Lung (tissue), 12 donors: ENCODE measurements around the gene FDXR. TPM values are rescaled to one million over a fixed set of nuclear protein-coding genes. Genes with fewer than 3 reads are reported as not detected.
A peak's percentile ranks its signal among the peaks of the same experiment; 100 is the strongest.

ENCODE experiments used
- ATAC-seq: fragments of 200-7000 bp; cut with Tn5 transposase; one replicate; pipeline ENCODE4 v1.9.1; 2020; ENCODE audit warnings: moderate number of reproducible peaks; ENCODE audit not compliant: insufficient read depth, low FRiP score
- DNase-seq, 3 donors: peaks; one replicate each; pipeline ENCODE4 v3.0.0-alpha.2; 2013 to 2017
- H3K27ac ChIP-seq, 2 donors: one replicate each; pipeline ENCODE4 v1.5.1; 2013; ENCODE audit warnings: mild to moderate bottlenecking in 2 of 2, moderate library complexity in 2 of 2, control low read depth in 1 of 2, inconsistent platforms in 1 of 2, low read depth in 1 of 2, low read length in 1 of 2
- H3K27me3 ChIP-seq, 3 donors: one replicate each; pipeline ENCODE4 v1.5.1; 2013; ENCODE audit warnings: low read length in 2 of 3; ENCODE audit not compliant: control insufficient read depth in 3 of 3, insufficient read depth in 3 of 3
- H3K36me3 ChIP-seq, 4 donors: one replicate each; pipeline ENCODE4 v1.5.1; 2013; ENCODE audit warnings: low read length in 4 of 4, mild to moderate bottlenecking in 1 of 4, moderate library complexity in 1 of 4; ENCODE audit not compliant: control insufficient read depth in 4 of 4, insufficient read depth in 4 of 4
- H3K4me1 ChIP-seq, 5 donors: one replicate each; pipeline ENCODE4 v1.5.1; 2013; ENCODE audit warnings: low read length in 5 of 5, mild to moderate bottlenecking in 2 of 5, moderate library complexity in 1 of 5; ENCODE audit not compliant: control insufficient read depth in 5 of 5, insufficient read depth in 5 of 5
- H3K4me3 ChIP-seq: one replicate; pipeline ENCODE4 v1.5.1; 2013; ENCODE audit warnings: mild to moderate bottlenecking, control low read depth, moderate library complexity
- H3K9ac ChIP-seq, 2 donors: one replicate each; pipeline ENCODE4 v1.5.1; 2013; ENCODE audit warnings: low read length in 2 of 2, control low read depth in 1 of 2; ENCODE audit not compliant: insufficient read depth in 1 of 2
- H3K9me3 ChIP-seq, 4 donors: one replicate each; pipeline ENCODE4 v1.5.1; 2013; ENCODE audit warnings: low read length in 3 of 4, mild to moderate bottlenecking in 1 of 4, moderate library complexity in 1 of 4; ENCODE audit not compliant: control insufficient read depth in 4 of 4, insufficient read depth in 3 of 4
- CTCF ChIP-seq: IDR thresholded peaks from 2 replicates; pipeline ENCODE4 v1.5.1; 2012; ENCODE audit warnings: mild to moderate bottlenecking; ENCODE audit errors: control extremely low read depth, extremely low read depth
- WGBS, 2 donors: extraction: QIAGEN DNeasy Blood & Tissue Kit; methylation state at CpG; one replicate each; pipeline ENCODE4 v1.1.7; 2013; 5-methylcytosine and 5-hydroxymethylcytosine counted together
- polyA plus RNA-seq, 2 donors: library from polyadenylated mRNA; stranded (reverse); fragments of 200-250 nt; gene quantifications; one replicate each; pipeline ENCODE4 v1.2.1, GENCODE V29; 2013
- total RNA-seq, 2 donors: library from RNA; depleted of rRNA in 1 of 2; stranded (reverse); fragments of >200 nt in 1 of 2; gene quantifications; one replicate each; pipeline ENCODE4 v1.2.1, GENCODE V29; 2014 to 2021
- donor health status: control.
- donor health status: control.
- donor health status: Bipolar disorder and iron deficiency.
- donor health status: healthy.
- donor health status: DM: yes; HTN: yes; CAD: no.

The FDXR gene
- total and polyA plus RNA-seq, 4 donors: 7.8 to 17.5 (median 10.7) TPM

GRCh38 chr17:74825952-74826719, 46.7 kb downstream of the FDXR start:
- DNase-seq: no peak
- H3K36me3 ChIP-seq: peaks cover 0 to 23% (median 0%) of the 10 kb centered on the region in 4 donors

DNA sequence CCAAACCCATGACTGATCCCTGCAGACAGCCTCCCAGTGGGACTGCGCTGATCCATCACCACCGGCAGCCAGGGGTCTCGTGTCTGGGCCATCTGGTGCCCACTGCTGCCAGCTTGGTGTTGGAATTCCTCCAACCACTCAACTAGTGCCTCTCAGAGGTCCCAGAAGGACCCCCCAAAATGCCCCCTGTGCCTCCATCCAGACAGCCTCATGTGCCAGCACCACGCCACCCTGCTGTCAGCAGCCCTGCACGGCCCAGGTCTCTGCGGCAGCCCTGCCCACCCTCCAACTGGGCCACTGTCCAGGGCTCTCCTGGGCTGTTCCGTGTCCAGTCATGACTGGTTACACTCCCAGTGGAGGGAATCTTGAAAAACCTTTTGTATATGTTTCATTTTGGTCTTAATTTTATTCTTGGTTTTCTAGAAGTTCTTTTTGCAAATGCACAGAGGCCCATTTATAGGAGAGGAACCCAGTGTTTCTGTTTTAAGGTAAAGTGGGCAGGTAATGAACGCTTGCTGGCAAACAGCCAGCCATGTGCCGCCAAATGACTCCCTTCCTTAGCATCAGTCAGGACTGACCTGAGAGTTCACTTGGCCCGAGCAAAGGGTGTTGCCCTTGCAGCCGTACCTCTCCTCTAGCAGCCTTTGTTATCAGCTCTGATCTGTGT, 47.7 kb downstream of the FDXR start:
- H3K36me3 ChIP-seq: peaks cover 0 to 23% (median under 1%) of the 10 kb centered on the region in 4 donors
- H3K4me1 ChIP-seq: peaks cover 0 to 27% (median 0%) of the 10 kb centered on the region in 5 donors
- ATAC-seq (no peak), DNase-seq (no peak)
- no peak overlapping the region for H3K27ac ChIP-seq
- no peaks in the 10 kb centered on the region for H3K27me3 ChIP-seq
- H3K9me3 ChIP-seq: no peaks in the 10 kb centered on the region
- WGBS, 2 donors: 88 to 92% methylated on average over 11 of the region's 11 CpGs
- no peak overlapping the region for H3K4me3 ChIP-seq
- H3K9ac ChIP-seq: no peak overlapping the region
- TF ChIP-seq CTCF: no peak

More at GRCh38 chr17:74825952-74826719, 46.7 kb downstream of the FDXR start:
- peaks cover 0 to 23% (median 0%) of the 10 kb centered on the region in 5 donors for H3K4me1 ChIP-seq
- H3K9ac ChIP-seq: no peak overlapping the region
- H3K9me3 ChIP-seq: no peaks in the 10 kb centered on the region
- no peaks in the 10 kb centered on the region for H3K27me3 ChIP-seq
- H3K4me3 ChIP-seq: no peak overlapping the region
- ATAC-seq: no peak
- H3K27ac ChIP-seq: no peak overlapping the region
- WGBS, 2 donors: 85% methylated on average over 9 of the region's 9 CpGs
- TF ChIP-seq CTCF: no peak

DNA sequence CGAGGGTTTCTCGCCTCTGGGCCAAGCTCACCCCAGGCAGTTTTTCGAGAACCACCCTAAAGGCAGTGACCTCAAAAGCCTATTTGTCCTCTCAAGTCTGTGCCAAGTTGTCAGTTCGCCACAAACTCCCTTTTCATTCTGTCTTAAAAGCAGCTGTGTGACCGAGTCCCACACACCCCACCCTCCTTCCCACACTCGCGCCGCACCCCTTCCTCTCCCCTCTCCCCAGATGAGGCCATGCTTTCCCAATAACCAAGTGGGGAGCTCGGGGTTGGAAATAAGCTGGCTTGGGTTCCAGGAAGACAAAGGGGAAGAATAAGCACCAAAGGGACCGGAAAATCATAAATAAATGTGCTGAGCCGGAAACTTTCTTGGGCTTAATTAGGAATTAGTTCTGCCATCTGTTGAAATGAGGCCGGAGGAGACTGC, 49.8 kb downstream of the FDXR start:
- Histone ChIP-seq H3K4me3 (no peak overlapping the region), H3K27ac (no peak overlapping the region), H3K4me1 (peaks cover 0 to 27% (median 0%) of the 10 kb centered on the region in 5 donors), H3K9ac (peak overlapping the region in 1 of 2 donors; percentile 46), H3K27me3 (no peaks in the 10 kb centered on the region), H3K9me3 (no peaks in the 10 kb centered on the region), H3K36me3 (peaks cover 0 to 27% (median under 1%) of the 10 kb centered on the region in 4 donors)
- 71 to 76% methylated on average over 12 of the region's 12 CpGs for WGBS, 2 donors
- DNase-seq: peak; percentile 48 to 67 (median 65)
- ATAC-seq: no peak
- no peak for TF ChIP-seq CTCF
